ENCODE results near the gene ACAD8.
"Not testable (repeated sequence)": the region's sequence is repeated elsewhere in the genome, so short reads cannot be mapped to it uniquely, and the experiment has no call there.

ACAD8 gene

DNA sequence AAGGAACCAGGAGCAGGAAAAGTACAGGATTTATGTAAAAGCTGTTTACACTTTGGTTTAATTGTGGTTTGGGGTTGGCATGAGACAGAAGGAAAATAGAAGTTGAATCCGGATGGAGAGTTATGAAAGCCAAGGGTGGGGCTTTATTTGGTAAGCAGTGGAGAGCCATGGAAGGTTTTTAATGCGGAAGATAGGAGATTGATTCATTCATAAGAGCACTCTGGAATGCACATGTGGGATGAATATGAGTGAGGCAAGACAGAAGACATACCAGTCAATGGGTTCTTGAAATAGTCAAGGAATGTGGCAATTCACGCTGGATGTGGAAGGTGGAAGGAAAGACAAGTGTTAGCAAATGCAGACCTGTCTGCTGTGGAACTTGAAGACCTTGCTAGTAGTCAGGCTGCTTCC is 13.5 kb downstream of the ACAD8 start:
- no peak for DNase-seq (ENCODE audit: low read depth in 3 of 3)

DNA sequence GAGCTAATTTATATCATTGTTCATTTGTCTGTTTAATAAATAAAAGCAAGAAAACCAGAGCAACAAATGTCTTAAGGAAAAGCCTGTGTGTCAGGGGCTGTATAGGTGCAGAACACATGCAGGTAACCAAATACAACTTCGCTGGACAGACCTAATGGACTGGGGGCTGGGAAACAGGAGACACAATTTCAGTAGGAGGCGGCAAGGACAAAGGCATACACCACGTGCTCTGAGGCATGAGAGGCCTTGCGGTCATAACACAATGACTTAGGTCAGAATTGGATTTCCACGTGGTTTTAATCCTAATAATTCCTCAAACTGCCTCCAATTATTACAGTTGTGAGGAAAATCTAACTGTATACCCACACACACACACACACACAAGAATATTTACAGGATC is 14.1 kb downstream of the ACAD8 start:
- no peak for DNase-seq (ENCODE audit: low read depth in 3 of 3)

- DNase-seq (ENCODE audit: low read depth in 3 of 3): no peak
Observed at GRCh38 chr11:134267966-134268365, 14.6 kb downstream of the ACAD8 start.

DNA sequence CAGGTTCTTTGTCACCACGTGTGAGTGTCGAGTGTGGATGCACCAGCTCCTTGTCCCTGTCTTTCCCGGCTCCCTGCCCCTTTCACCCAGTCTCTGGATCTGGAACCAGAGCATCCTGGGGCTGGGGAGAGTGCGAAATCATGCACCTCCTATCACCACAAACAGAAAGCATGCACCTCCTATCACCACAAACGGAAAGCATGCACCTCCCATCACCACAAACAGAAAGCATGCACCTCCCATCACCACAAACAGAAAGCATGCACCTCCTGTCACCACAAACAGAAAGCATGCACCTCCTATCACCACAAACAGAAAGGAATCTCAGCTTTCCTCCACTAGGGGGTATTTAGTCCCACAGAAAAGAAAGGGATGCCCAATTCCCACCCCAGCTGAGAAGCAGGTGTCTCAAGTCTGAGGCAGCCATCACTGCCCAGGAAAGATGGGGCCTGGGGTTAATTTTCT is 16.9 kb downstream of the ACAD8 start:
- no peak for DNase-seq (ENCODE audit: low read depth in 3 of 3)

DNA sequence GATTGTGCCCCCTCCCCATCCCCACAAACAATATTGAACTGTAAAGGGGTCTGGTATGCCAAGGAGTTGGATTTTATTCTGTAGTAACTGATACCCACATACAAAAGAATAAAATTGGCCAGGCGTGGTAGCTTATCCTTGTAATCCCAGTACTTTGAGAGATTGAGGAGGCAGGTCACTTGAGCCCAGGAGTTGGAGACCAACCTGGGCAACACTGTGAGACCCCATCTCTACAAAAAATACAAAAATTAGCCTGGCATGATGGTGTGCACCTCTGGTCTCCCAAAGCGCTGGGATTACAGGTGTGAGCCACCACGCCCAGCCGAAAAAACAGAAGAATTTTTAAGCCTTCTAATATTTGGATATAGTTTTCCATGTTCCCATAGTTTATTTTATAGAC is 18.6 kb downstream of the ACAD8 start:
- no peak for DNase-seq (ENCODE audit: low read depth in 3 of 3)

DNA sequence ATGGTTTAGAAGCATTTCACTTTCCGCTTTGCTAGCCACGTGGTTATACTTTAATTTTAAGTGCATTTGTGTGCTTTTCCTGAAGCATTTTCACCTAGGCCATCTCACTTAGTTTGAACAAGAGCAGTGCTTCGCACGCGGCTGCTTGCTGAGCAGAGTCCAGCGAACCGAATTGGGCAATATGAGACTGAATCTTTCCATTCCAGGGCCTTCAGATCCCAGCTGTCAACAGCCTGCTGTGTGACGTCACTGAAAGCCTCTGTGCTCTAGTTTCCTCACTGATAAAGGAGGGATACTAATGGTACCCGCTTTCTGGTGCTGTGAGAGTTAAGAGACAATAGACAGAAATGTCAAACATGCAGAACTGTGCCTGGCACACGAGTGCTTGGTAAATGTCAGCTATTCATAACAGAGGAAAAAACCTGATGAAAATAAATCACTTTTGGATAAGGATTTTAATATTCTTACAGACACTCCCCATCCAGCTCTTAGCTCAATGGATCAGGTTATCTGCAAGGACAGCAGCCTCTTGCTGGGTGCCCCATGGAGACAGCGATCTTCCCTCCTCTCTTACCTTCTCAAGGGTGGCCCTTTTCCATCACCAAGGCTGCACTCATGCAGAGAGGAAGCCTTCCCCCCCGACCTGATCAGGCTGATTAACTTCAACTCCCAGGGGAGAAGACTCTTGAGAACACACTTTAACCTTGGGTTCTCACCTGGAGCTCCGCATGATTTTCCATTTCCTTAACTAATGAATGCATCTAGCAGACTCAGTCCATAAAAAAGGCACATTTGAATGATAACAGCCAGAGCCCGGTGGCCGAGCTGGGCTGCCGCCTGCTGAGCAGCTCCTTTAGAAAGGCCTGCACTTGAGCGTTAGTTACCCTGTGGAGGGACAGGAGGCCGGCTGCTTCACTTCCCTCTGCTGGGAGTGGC is 19.3 kb downstream of the ACAD8 start:
- no peak for DNase-seq (ENCODE audit: low read depth in 3 of 3)

GRCh38 chr11:134273317-134273712 is 19.9 kb downstream of the ACAD8 start:
- DNase-seq (ENCODE audit: low read depth in 3 of 3): no peak

- DNase-seq (ENCODE audit: low read depth in 3 of 3): no peak
Observed at GRCh38 chr11:134275188-134275533, 21.8 kb downstream of the ACAD8 start.

DNA sequence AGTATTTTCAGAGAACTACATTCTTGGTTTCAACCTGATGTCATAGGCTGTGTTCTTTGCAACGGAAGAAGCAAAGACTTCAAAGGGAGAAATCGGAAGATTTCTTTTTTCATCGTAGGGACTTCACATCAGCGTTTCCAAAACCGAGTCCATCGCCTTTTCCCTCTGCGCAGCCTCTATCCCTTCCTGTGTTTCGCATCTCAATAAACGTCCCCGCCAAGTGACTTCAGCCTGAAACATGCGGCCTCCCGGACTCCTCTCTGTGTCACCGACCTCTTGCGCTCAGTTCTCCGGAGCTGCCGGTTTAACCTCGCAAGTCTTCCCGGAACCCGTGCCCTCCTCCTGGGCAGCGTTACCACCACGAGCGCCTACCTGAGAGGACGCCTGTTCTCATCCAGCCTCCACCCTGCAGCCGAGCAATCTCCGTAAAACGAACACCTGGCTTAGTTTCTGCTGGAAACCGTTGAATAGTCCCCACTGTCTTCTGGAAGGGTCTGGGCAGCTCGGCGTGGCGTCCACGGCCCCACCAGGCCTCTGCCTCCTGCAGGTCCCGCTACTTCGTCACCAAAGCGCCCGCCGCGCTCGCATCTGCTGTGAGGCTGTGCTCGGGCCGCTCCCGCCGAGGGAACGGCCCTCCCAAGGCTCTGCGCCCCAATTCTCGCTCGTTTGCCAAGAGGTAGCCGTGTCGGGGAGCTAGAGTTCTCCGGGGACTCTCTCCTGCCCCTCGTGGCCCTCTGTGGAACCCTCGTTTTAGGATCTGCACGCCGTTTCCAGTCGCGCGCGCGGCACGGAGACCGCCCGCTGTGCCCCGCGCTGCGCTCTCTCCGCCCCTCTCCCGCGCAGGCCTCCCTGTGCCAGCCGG is 22.4 kb downstream of the ACAD8 start, which contains the start of gene GLB1L3:
Gene GLB1L3 (plus strand): TSS at position 846 of the 862 bp plus-strand sequence. CDS start 362 bp downstream, outside the sequence.
- peak; percentile 65 to 76 (median 67) for DNase-seq (ENCODE audit: low read depth in 3 of 3)

DNA sequence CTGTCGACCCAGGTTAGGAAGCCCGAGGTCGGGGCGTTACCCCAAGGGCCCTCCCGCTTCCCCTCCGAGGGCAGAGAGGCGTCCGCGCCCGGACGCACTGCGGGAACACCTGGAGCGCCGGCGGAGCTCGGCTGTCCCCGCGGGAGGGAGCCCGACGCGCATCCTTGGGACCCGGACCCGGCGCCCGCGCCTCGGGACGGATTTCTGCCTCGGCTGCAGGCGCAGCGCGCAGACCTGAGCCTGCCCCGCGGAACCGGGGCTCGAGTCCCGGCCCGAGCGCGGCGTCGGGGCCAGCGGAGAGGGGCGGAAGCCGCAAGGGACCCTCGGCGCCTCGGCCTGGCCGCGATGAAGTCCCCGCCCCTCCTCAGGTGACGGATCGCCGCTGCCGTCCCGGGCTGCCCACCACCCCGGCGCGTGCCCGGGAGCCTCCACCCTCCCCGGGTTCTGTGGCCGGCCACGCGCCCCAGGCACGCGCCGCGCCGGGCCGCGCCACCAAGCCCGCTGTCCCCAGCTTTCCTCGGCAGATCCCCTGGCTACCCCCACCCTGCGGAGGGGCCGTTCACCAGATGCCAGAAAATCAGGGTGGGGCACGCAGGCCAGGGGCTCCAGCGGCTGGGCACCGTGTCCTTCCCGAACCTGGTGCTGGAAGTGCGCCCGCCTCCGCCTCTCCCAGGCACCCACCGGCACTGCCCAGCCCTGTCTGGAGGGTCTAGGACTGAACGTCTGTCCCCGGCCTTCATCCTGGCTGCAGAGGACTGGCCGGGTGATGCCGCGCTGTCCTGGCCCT is 23.2 kb downstream of the ACAD8 start:
- no peak for DNase-seq (ENCODE audit: low read depth in 3 of 3)

DNA sequence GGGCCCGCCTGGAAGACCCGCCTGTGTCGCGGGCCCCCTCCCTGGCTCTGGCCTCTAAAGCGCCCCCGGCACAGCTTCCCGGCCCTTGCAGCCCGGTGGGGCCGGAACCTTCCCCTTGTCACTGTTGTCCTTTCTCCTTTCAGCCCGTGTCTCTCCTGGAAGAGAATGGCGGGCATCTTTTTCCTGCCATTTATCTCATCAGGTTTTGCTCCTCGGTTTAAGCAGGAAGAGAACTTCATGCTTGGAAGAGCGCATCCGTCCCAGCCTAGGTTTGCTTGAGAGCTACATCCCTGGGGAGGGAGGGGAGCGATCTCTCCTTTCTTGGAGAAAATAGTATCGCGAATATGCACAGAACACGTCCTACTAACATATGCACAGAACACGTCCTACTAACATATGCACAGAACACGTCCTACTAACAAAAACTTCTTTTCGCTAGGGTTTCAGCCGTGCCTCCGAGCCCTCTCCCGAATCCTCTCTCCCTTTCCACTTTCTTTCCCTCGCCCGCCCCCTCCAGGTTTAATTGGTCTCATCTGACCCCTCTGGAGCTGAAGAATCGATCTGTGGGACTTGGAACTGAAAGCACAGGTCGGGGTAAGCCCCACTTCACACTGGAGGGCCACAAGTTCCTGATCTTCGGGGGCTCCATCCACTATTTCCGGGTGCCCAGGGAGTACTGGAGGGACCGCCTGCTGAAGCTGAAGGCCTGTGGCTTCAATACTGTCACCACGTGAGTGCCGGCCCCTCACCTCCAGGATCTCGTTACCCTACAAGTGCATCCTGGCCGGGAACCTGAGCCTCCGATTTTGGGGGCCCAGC is 24.0 kb downstream of the ACAD8 start:
- no peak for DNase-seq (ENCODE audit: low read depth in 3 of 3)

GRCh38 chr11:134278356-134278755 is 25.0 kb downstream of the ACAD8 start:
- DNase-seq (ENCODE audit: low read depth in 3 of 3): no peak

GRCh38 chr11:134281635-134282034 is 28.3 kb downstream of the ACAD8 start:
- not testable (repeated sequence) for DNase-seq (ENCODE audit: low read depth in 3 of 3)

DNA sequence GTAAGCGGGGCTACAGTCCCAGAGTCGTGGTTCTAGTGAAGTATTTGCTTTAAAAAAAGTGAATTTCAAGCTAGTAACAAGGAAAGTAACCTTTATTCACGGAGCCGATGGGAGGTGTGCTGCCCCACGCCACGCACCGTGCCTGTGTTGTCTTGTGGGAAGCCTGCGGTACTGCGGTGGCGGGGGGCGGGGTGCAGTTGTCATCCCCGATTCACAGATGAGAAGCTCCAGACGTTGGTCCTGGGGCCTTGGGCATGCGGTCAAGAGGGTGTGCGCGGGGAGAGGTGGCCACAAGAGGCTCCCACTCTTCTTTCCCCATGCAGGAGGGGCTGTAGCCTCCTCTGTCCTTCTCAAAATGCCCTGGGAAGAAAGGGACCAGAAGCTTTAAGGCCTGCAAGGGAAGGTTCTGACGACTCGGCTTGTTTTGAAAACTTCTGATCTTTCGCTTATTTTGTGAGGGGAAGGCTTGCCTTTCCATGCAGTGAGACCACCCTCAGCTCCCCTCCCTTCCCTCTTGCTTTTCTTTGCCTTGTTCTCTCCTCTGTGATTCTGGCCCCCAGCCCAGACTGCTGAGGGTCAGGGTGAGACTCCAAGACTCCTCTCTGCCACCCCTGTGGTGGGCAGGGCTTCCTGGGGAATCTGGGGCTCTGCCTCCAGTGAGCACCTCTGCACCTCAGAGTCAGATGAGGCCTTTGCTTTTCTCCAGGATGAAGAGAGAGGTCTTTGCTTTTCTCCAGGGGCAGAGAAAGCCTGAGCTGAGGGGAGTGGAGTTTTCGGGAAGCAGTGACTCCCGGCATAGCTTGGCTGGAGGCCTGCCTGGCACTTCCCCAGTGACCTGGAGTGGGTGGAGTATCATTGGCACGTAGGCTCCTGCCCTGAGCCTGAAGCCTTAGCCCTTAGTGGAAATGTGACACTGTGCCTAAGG is 29.0 kb downstream of the ACAD8 start:
- no peak for DNase-seq (ENCODE audit: low read depth in 3 of 3)

DNA sequence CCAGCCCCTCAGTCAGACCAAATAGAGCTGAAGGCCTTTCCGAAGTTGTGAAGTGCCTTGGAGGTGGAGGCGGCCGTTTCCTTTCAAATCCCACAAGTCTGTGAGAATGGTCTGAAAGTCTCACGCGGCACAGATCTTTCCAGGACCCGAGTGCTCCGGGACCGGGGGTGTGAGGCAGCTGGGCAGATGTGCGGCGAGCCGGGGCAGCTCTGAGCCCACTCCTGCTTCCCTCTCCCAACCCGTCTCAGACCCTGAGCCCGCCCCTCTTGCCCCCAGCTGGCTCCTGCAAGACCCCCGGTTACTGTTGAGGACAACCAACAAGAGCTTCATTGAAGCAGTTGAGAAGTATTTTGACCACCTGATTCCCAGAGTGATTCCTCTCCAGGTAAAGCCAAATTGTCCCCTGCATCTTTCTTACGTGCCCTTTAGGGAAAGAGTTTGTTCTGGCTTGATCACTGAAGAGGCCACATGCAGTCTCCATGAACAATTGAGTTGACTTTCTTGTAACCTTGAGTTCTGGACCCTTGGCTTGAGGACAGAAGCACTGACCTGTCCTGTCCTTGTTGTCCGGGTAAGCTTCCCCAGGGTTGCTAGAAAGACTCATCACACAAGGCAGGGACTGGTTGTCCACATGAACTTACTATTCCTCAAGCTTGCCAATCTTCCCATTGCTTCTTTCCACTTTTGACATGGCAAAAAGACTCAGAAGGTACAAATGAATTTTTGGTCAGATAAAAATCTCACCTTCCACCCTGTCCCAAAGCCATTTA is 30.3 kb downstream of the ACAD8 start:
- no peak for DNase-seq (ENCODE audit: low read depth in 3 of 3)

GRCh38 chr11:134284349-134284748 is 31.0 kb downstream of the ACAD8 start:
- not testable (repeated sequence) for DNase-seq (ENCODE audit: low read depth in 3 of 3)

GRCh38 chr11:134287561-134287960 is 34.2 kb downstream of the ACAD8 start:
- no peak for DNase-seq (ENCODE audit: low read depth in 3 of 3)

- DNase-seq (ENCODE audit: low read depth in 3 of 3): no peak
Observed at GRCh38 chr11:134288486-134288885, 35.1 kb downstream of the ACAD8 start.

- DNase-seq (ENCODE audit: low read depth in 3 of 3): no peak
Observed at GRCh38 chr11:134289167-134289566, 35.8 kb downstream of the ACAD8 start.

All from stimulated activated CD4-positive, alpha-beta T cell treated with anti-CD3 and anti-CD28 coated beads, TNF-alpha, amount 100 ng/mL, for 4 hours (primary cell).